Upper lobe of left lung (tissue), 6 donors: ENCODE data around the gene COMMD4. TPM values are rescaled to one million over a fixed set of nuclear protein-coding genes. Genes with fewer than 3 reads are reported as not detected.

ENCODE experiments used
- ATAC-seq, 2 donors: fragments of 200-7000 bp; cut with Tn5 transposase; one replicate each; pipeline ENCODE4 v1.9.1; 2022; ENCODE audit warnings: mild to moderate bottlenecking in 2 of 2, moderate library complexity in 2 of 2; ENCODE audit not compliant: low FRiP score in 2 of 2
- DNase-seq, 2 donors: peaks; one replicate each; pipeline ENCODE4 v3.0.0-alpha.2; 2019 to 2020
- H3K27ac ChIP-seq, 4 donors: fragments of 200-600 bp; sonication (generic); one replicate each; pipeline ENCODE4 v1.5.1; 2016 to 2019
- H3K27me3 ChIP-seq, 4 donors: fragments of 200-600 bp; sonication (generic); one replicate each; pipeline ENCODE4 v1.5.1; 2017 to 2019
- H3K36me3 ChIP-seq, 4 donors: fragments of 200-600 bp; sonication (generic); one replicate each; pipeline ENCODE4 v1.5.1; 2016 to 2019
- H3K4me1 ChIP-seq, 4 donors: fragments of 200-600 bp; sonication (generic); one replicate each; pipeline ENCODE4 v1.5.1; 2018 to 2019
- H3K4me3 ChIP-seq, 4 donors: fragments of 200-600 bp; sonication (generic); one replicate each; pipeline ENCODE4 v1.5.1; 2017 to 2019; ENCODE audit warnings: mild to moderate bottlenecking in 2 of 4, moderate library complexity in 1 of 4
- H3K9me3 ChIP-seq, 4 donors: fragments of 200-600 bp; sonication (generic); one replicate each; pipeline ENCODE4 v1.5.1; 2018 to 2019
- CTCF ChIP-seq, 6 experiments: fragments of 450-650 bp in 4 of 6; fragments of 200-600 bp in 2 of 6; sonication (generic) in 2 of 6; IDR thresholded peaks; one replicate each; pipeline ENCODE4 v1.5.1; 2016 to 2019; ENCODE audit warnings: antibody characterized with exemption in 6 of 6
- EP300 ChIP-seq, 4 donors: sonication (generic); formaldehyde crosslinking; IDR thresholded peaks; one replicate each; pipeline ENCODE4 v1.5.1; 2017; ENCODE audit warnings: antibody characterized with exemption in 4 of 4, control low read depth in 2 of 4
- POLR2A ChIP-seq, 4 donors: fragments of 450-650 bp; IDR thresholded peaks; one replicate each; pipeline ENCODE4 v1.5.1; 2016 to 2017; ENCODE audit warnings: antibody characterized with exemption in 4 of 4, mild to moderate bottlenecking in 2 of 4
- POLR2AphosphoS5 ChIP-seq, 2 donors: sonication (generic); formaldehyde crosslinking; IDR thresholded peaks; one replicate each; pipeline ENCODE4 v1.5.1; 2017; ENCODE audit warnings: antibody characterized with exemption in 2 of 2
- WGBS, 2 donors: methylation state at CpG; one replicate each; pipeline ENCODE4 v1.1.5; 2017 to 2018; 5-methylcytosine and 5-hydroxymethylcytosine counted together
- total RNA-seq, 6 donors: library from RNA; depleted of rRNA in 4 of 6; stranded (reverse); fragments of >200 nt in 4 of 6; gene quantifications; one replicate each; pipeline versions ENCODE4 v1.1.0 to v1.2.1, GENCODE V29; 2016 to 2021
- donor health status: DM: no; HTN: no; CAD: no; lungs with moderate emphysema.
- donor health status: DM: no; HTN: yes; CAD: no; lungs with severe emphysema.

The COMMD4 gene
- total RNA-seq, 6 donors from 2014 or later: 28.7 to 104 (median 76.0) TPM

GRCh38 chr15:75354454-75354853 is 18.6 kb downstream of the COMMD4 start:
- no peak for DNase-seq

GRCh38 chr15:75355369-75355768 is 19.5 kb downstream of the COMMD4 start:
- DNase-seq (no peak), ATAC-seq (no peak)
- Histone ChIP-seq H3K36me3 (peaks cover 0 to 66% (median 53%) of the 10 kb centered on the region in 4 donors), H3K27ac (no peak overlapping the region), H3K27me3 (no peaks in the 10 kb centered on the region), H3K9me3 (no peaks in the 10 kb centered on the region), H3K4me3 (no peak overlapping the region), H3K4me1 (peaks cover 0 to 1% (median 0%) of the 10 kb centered on the region in 4 donors)
- TF ChIP-seq CTCF (IDR thresholded peaks at IDR 0.05) (no peak), POLR2A (IDR thresholded peaks at IDR 0.05) (no peak), EP300 (IDR thresholded peaks at IDR 0.05) (no peak), POLR2AphosphoS5 (IDR thresholded peaks at IDR 0.05) (no peak)
- WGBS, 2 donors: 81 to 88% methylated on average over 3 of the region's 4 CpGs

More at GRCh38 chr15:75354454-75354853, 18.6 kb downstream of the COMMD4 start:
- Histone ChIP-seq H3K4me3 (no peak overlapping the region), H3K27ac (no peak overlapping the region), H3K27me3 (no peaks in the 10 kb centered on the region), H3K9me3 (no peaks in the 10 kb centered on the region), H3K4me1 (peaks cover 0 to 8% (median 7%) of the 10 kb centered on the region in 4 donors), H3K36me3 (peaks cover 0 to 57% (median 44%) of the 10 kb centered on the region in 4 donors)
- TF ChIP-seq CTCF (IDR thresholded peaks at IDR 0.05) (no peak), EP300 (IDR thresholded peaks at IDR 0.05) (no peak), POLR2A (IDR thresholded peaks at IDR 0.05) (no peak), POLR2AphosphoS5 (IDR thresholded peaks at IDR 0.05) (no peak)
- ATAC-seq: no peak
- WGBS, 2 donors: 87 to 91% methylated on average over 5 to 7 of the region's 7 CpGs

- Histone ChIP-seq H3K36me3 (peaks cover 0 to 73% (median 59%) of the 10 kb centered on the region in 4 donors), H3K9me3 (no peaks in the 10 kb centered on the region), H3K27ac (no peak overlapping the region), H3K27me3 (no peaks in the 10 kb centered on the region), H3K4me1 (no peaks in the 10 kb centered on the region), H3K4me3 (no peak overlapping the region)
- no peak for ATAC-seq
- peak in 1 of 2 donors; percentile 72 for DNase-seq
- WGBS, 2 donors: 87 to 91% methylated on average over 19 to 28 of the region's 28 CpGs
- TF ChIP-seq CTCF (IDR thresholded peaks at IDR 0.05): no peak
- no peak for TF ChIP-seq EP300 (IDR thresholded peaks at IDR 0.05)
- no peak for TF ChIP-seq POLR2AphosphoS5 (IDR thresholded peaks at IDR 0.05)
- TF ChIP-seq POLR2A (IDR thresholded peaks at IDR 0.05): no peak
These were observed 20.1 kb downstream of the COMMD4 start for GRCh38 chr15:75356006-75356405.

GRCh38 chr15:75356517-75356916 is 20.7 kb downstream of the COMMD4 start:
- no peak overlapping the region for H3K4me3 ChIP-seq
- H3K27me3 ChIP-seq: no peaks in the 10 kb centered on the region
- H3K9me3 ChIP-seq: no peaks in the 10 kb centered on the region
- H3K4me1 ChIP-seq: no peaks in the 10 kb centered on the region
- H3K27ac ChIP-seq: no peak overlapping the region
- DNase-seq (no peak), ATAC-seq (no peak)
- WGBS, 2 donors: 95% methylated on average over 18 of the region's 20 CpGs; no CpG with 5 or more reads in 1 of the 2 donors
- no peak for TF ChIP-seq EP300 (IDR thresholded peaks at IDR 0.05)
- no peak for TF ChIP-seq POLR2A (IDR thresholded peaks at IDR 0.05)
- no peak for TF ChIP-seq POLR2AphosphoS5 (IDR thresholded peaks at IDR 0.05)
- no peak for TF ChIP-seq CTCF (IDR thresholded peaks at IDR 0.05)
- H3K36me3 ChIP-seq: peaks cover 2 to 78% (median 65%) of the 10 kb centered on the region in 4 donors
